LNCaP clone FGC (cell line): ENCODE data around the gene NT5C.

Source experiments
- DNase-seq: peaks from one replicate; pipeline ENCODE4 v3.0.0-alpha.2; 2011; ENCODE audit warnings: low read depth
- H3K4me3 ChIP-seq: 2 replicates; pipeline ENCODE4 v1.5.1; 2011; ENCODE audit warnings: mild to moderate bottlenecking, low read depth, low read length, control low read depth
- TF ChIP-seq, protein P1 (sequence below): IDR thresholded peaks from 2 replicates; pipeline ENCODE4 v1.5.1; 2012; ENCODE audit warnings: mild to moderate bottlenecking; ENCODE audit not compliant: control insufficient read depth, insufficient read depth; ENCODE audit errors: extremely low read depth

The NT5C gene

DNA sequence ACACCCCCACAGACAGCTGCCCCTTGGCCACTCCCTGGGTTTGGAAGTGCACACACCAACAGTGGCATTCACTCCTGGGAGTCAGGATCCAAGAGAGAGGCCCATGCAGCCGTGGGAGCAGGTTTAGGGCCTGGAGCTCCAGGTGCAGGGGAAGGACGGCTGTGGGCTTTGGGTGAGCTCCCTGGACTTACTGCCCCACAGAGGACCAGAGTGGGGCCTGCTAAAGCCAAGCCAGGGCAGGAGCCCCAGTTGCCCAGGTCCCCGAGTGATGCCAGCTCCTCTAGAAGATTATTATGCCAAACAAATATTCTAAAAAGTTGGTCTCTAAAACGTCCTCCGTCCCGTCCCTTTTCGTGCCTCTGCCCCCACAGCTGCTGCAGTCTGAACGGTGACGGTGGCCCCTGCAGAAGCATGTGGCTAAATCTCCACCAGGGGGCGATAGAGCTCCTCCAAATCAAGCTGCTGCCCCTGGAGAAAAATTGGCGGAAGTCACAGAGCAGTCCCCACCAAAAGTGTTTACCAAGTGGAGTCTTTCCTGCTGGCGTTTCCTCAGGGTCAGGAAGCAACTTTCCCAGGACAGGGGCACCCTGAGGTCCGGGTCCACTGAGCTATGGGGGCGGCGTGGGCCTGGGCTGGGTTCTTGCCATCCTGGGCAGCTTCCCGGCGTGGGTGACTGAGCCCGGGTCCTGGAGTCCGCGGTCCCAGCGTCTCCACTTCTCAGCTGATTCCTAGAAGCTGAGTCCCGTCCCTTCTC lies 17.6 kb downstream of the NT5C start:
- H3K4me3 ChIP-seq = peak overlapping the region; percentile 11; the same call in 1 of the 2 replicates
- peak; percentile 64 for DNase-seq
- TF ChIP-seq, protein P1, sequence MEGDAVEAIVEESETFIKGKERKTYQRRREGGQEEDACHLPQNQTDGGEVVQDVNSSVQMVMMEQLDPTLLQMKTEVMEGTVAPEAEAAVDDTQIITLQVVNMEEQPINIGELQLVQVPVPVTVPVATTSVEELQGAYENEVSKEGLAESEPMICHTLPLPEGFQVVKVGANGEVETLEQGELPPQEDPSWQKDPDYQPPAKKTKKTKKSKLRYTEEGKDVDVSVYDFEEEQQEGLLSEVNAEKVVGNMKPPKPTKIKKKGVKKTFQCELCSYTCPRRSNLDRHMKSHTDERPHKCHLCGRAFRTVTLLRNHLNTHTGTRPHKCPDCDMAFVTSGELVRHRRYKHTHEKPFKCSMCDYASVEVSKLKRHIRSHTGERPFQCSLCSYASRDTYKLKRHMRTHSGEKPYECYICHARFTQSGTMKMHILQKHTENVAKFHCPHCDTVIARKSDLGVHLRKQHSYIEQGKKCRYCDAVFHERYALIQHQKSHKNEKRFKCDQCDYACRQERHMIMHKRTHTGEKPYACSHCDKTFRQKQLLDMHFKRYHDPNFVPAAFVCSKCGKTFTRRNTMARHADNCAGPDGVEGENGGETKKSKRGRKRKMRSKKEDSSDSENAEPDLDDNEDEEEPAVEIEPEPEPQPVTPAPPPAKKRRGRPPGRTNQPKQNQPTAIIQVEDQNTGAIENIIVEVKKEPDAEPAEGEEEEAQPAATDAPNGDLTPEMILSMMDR = peak; percentile 88

GRCh38 chr17:75111777-75112335 lies 19.7 kb downstream of the NT5C start:
- TF ChIP-seq, protein P1 = no peak
- no peak overlapping the region for H3K4me3 ChIP-seq
- no peak for DNase-seq

DNA sequence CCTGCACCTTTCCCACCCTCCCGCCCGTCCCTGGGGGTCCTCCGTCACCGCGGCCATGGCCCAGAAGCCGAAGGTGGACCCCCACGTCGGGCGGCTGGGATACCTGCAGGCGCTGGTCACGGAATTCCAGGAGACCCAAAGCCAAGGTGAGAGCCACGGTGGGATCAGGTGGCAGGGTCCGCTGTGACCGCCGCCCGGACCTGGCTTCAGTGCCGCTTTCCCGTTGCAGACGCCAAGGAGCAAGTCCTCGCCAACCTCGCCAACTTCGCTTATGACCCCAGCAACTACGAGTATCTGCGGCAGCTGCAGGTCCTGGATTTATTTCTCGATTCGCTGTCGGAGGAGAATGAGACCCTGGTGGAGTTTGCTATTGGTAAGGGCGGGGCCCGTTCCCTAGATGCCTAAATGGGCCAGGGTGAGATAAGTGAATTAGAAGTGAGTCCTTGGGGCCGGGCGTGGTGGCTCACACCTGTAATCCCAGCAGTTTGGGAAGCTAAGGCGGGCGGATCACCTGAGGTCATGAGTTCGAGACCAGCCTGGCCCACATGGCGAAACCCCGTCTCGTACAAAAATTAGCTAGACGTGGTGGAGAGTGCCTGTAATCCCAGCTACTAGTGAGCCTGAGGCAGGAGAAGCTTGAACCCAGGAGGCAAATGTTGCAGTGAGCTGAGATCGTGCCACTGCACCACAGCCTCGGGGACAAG lies 21.2 kb downstream of the NT5C start:
- no peak for DNase-seq
- TF ChIP-seq, protein P1 = no peak
- H3K4me3 ChIP-seq = peak overlapping the region; percentile 80

DNA sequence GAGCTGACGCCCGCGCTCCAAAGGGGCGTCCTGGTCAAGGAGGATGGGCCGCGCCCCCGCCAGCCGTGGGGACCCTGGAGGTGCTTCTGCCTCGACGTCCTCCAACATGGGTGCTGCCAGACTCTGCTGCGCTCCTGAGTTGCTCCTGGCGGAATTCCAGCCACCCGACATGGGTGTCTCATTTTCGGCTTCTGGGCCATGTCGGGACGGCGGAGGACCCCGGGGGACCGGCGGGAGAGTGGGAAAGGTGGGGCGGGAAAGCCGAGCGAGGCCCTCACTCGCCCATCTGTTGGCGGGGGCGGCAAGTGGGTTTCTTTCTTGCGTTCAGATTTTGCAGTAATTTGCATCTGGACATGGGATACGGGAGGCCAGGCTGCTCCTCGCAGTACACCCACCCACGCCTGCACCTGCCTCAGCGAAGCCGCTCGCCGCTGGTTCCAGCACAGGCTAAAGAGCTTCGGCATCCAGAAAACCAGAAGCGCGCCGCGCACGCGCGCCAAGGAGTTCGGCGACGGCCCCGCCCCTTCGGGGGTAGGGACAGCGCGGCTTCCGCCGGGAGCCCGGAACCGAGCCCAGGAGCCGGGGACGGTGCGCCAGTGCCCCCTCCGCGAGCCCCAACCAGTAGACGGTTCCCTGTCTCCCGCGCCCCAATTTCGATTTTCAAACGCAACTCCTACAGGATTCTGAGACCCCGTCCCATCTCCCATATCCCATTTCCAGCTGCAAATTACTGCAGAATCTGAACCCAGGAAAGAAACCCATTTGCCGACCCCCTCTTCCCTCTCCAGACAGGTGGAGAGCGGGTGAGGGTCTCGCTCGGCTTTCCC lies 21.9 kb downstream of the NT5C start, which contains the start of gene ARMC7:
ARMC7 (plus strand) TSS at position 563 of the 827 bp plus-strand sequence. CDS start 320 bp downstream, outside the sequence.
- TF ChIP-seq, protein P1 = no peak
- H3K4me3 ChIP-seq = peak within 1 kb of the TSS; percentile 80
- no peak for DNase-seq

GRCh38 chr17:75109046-75109406 lies 22.5 kb downstream of the NT5C start:
- no peak for DNase-seq
- TF ChIP-seq, protein P1 = no peak
- peak overlapping the region; percentile 80 for H3K4me3 ChIP-seq

DNA sequence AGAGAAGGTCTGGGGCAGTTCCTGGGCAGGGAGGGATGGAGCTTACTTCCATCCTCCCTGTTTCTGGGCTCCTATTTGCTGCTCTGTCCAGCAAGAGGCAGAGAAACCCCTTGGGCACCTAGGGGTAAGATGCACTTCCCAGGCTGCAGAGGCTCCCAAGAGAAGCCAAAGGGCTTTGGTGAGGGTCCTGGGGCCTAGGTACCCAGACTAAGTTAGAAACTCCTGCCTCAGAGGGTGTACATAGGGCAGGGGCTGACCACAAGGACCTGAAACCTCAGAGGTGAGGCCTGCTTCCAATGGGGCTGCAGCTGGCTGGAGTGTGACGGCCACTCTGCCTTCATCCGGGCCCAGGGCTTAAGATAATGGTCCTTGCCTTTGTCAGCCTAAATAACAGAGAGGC lies 23.3 kb downstream of the NT5C start:
- TF ChIP-seq, protein P1 = no peak

More for the DNA sequence above, 23.3 kb downstream of the NT5C start:
- no peak for DNase-seq
- H3K4me3 ChIP-seq = no peak overlapping the region
